Heart left ventricle (tissue), 13 donors: ENCODE measurements around the gene UBXN4.

ENCODE experiments used
- POLR2A ChIP-seq, 2 donors: fragments of 450-650 bp; IDR thresholded peaks; one replicate each; pipeline ENCODE4 v1.6.1; 2017; ENCODE audit warnings: antibody characterized with exemption in 2 of 2, mild to moderate bottlenecking in 2 of 2, moderate library complexity in 2 of 2
- TF ChIP-seq, protein P1 (sequence below), 12 donors: fragments of 200-600 bp; sonication (generic) in 4 of 12; IDR thresholded peaks; one replicate each; pipeline versions ENCODE4 v1.5.0 to v1.8.0; 2018 to 2022; ENCODE audit warnings: antibody characterized with exemption in 12 of 12, mild to moderate bottlenecking in 5 of 12
- donor health status: ischemic (EF 13 %, LVEDD 7.1; RV severe dilation, severe dysfunction).
- donor health status: DM: no; HTN: yes; CAD: no.
- donor health status: DM: no; HTN: no; CAD: no.
- donor health status: ischemic (EF 25% LVEDD 6.9; RV normal size, moderate dysfunction).
- donor health status: ischemic (EF 25% LVEDD 5.7; RV mildly dilated, moderate dysfunction).
- donor health status: ischemic (EF 35%, LVEDD 5.7; RV mildly dilated, moderate dysfunction).
- donor health status: nonischemic (EF 11% LVEDD 7.7; RV severe dilation, severe dysfunction).
- donor health status: DM: yes; HTN: yes; CAD: no.
- donor health status: PGD.
- donor health status: ischemic (EF 29% LVEDD 5.4; RV normal size, mild dysfunction).
- donor health status: nonischemic (EF 23%, LVEDD 6.1; RV moderate dilation, normal function).

DNA sequence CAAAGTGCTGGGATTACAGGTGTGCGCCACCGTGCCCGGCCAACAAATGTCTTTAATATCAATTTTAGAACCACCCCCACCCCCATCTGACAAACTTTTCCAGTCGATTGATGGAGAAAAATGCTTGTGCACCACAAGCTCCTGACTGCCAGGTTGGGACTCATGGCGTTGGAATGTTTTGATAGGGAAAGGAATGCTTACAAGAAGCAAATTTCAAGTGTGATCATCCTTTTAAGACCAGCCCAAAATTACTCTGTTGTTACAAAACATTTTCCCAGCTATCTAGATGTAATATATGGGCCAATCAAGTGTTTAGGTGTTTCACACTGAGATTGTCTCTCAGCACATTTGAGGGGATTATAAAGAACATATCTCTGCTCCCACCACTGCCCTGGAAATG lies 45.2 kb downstream of the UBXN4 start:
- TF ChIP-seq, protein P1, sequence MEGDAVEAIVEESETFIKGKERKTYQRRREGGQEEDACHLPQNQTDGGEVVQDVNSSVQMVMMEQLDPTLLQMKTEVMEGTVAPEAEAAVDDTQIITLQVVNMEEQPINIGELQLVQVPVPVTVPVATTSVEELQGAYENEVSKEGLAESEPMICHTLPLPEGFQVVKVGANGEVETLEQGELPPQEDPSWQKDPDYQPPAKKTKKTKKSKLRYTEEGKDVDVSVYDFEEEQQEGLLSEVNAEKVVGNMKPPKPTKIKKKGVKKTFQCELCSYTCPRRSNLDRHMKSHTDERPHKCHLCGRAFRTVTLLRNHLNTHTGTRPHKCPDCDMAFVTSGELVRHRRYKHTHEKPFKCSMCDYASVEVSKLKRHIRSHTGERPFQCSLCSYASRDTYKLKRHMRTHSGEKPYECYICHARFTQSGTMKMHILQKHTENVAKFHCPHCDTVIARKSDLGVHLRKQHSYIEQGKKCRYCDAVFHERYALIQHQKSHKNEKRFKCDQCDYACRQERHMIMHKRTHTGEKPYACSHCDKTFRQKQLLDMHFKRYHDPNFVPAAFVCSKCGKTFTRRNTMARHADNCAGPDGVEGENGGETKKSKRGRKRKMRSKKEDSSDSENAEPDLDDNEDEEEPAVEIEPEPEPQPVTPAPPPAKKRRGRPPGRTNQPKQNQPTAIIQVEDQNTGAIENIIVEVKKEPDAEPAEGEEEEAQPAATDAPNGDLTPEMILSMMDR (IDR thresholded peaks at IDR 0.05): no peak
- no peak for TF ChIP-seq POLR2A (IDR thresholded peaks at IDR 0.05)
